DND-41 (cell line): ENCODE measurements around the gene PTPRN2.

Experiments used
- ATAC-seq: fragments of 200-7000 bp; cut with Tn5 transposase; 3 replicates; pipeline ENCODE4 v1.9.1; 2021; ENCODE audit warnings: low read depth; ENCODE audit not compliant: insufficient read depth
- DNase-seq: peaks from one replicate; pipeline ENCODE4 v3.0.0-alpha.2; 2020
- H2AFZ ChIP-seq: 2 replicates; pipeline ENCODE4 v1.6.0; 2012; ENCODE audit warnings: low read depth, low read length
- H3K27ac ChIP-seq: 2 replicates; pipeline ENCODE4 v1.5.1; 2012; ENCODE audit warnings: low read length, inconsistent platforms
- H3K27me3 ChIP-seq: fragments of 200-600 bp; sonication (generic); 2 replicates; pipeline ENCODE4 v1.6.0; 2012; ENCODE audit warnings: low read length, mild to moderate bottlenecking, inconsistent platforms; ENCODE audit not compliant: insufficient read depth, poor library complexity
- H3K36me3 ChIP-seq: 2 replicates; pipeline ENCODE4 v1.5.1; 2012; ENCODE audit warnings: low read length, inconsistent platforms; ENCODE audit not compliant: insufficient read depth
- H3K4me1 ChIP-seq: 2 replicates; pipeline ENCODE4 v1.5.1; 2012; ENCODE audit warnings: mild to moderate bottlenecking, low read length; ENCODE audit not compliant: insufficient read depth
- H3K4me2 ChIP-seq: 2 replicates; pipeline ENCODE4 v1.6.0; 2012; ENCODE audit warnings: mild to moderate bottlenecking, moderate library complexity, low read length, inconsistent platforms; ENCODE audit not compliant: insufficient read depth
- H3K4me3 ChIP-seq, 2 experiments: fragments of 200-600 bp in 1 of 2; shearing (Covaris generic) in 1 of 2; 2 replicates each; pipeline ENCODE4 v1.5.1; 2012 to 2016; ENCODE audit warnings: inconsistent platforms in 2 of 2, low read length in 2 of 2, mild to moderate bottlenecking in 2 of 2, low read depth in 1 of 2, moderate library complexity in 1 of 2
- H3K79me2 ChIP-seq: 2 replicates; pipeline ENCODE4 v1.6.0; 2012; ENCODE audit warnings: low read length, inconsistent platforms; ENCODE audit not compliant: insufficient read depth
- H3K9ac ChIP-seq: 2 replicates; pipeline ENCODE4 v1.6.0; 2012; ENCODE audit warnings: low read depth, mild to moderate bottlenecking, inconsistent platforms, low read length, moderate library complexity
- H3K9me3 ChIP-seq: 2 replicates; pipeline ENCODE4 v1.5.1; 2012; ENCODE audit warnings: low read length, moderate library complexity, mild to moderate bottlenecking, inconsistent platforms; ENCODE audit not compliant: insufficient read depth, severe bottlenecking
- H4K20me1 ChIP-seq: 2 replicates; pipeline ENCODE4 v1.6.0; 2012; ENCODE audit warnings: low read length; ENCODE audit not compliant: insufficient read depth
- CTCF ChIP-seq: IDR thresholded peaks from 2 replicates; pipeline ENCODE4 v1.5.1; 2012; ENCODE audit warnings: borderline replicate concordance, low read length, moderate library complexity, mild to moderate bottlenecking; ENCODE audit not compliant: poor library complexity, severe bottlenecking; ENCODE audit errors: extremely low read depth
- EZH2 ChIP-seq: IDR thresholded peaks from 3 replicates; pipeline ENCODE4 v1.6.1; 2012; ENCODE audit warnings: borderline replicate concordance, low read depth, mild to moderate bottlenecking, moderate library complexity, low read length, inconsistent platforms; ENCODE audit not compliant: severe bottlenecking

Gene PTPRN2

GRCh38 chr7:157901166-157901565 lies 686.5 kb downstream of the PTPRN2 start:
- H2AFZ ChIP-seq, result no peak overlapping the region

GRCh38 chr7:157900556-157900955 lies 687.1 kb downstream of the PTPRN2 start:
- Histone ChIP-seq H4K20me1 (no peaks in the 10 kb centered on the region), H3K36me3 (no peaks in the 10 kb centered on the region), H3K79me2 (no peaks in the 10 kb centered on the region), H3K4me2 (no peak overlapping the region), H3K27ac (no peak overlapping the region), H3K4me1 (no peaks in the 10 kb centered on the region), H3K9ac (no peak overlapping the region), H3K4me3 (no peak overlapping the region), H3K27me3 (no peaks in the 10 kb centered on the region), H3K9me3 (no peaks in the 10 kb centered on the region), H2AFZ (no peak overlapping the region)
- DNase-seq (no peak), ATAC-seq (no peak)
- TF ChIP-seq CTCF, result no peak
- no peak for TF ChIP-seq EZH2

More at GRCh38 chr7:157901166-157901565, 686.5 kb downstream of the PTPRN2 start:
- Histone ChIP-seq H3K9me3 (no peaks in the 10 kb centered on the region), H3K27me3 (peaks cover 3% of the 10 kb centered on the region), H4K20me1 (no peaks in the 10 kb centered on the region), H3K4me2 (no peak overlapping the region), H3K36me3 (no peaks in the 10 kb centered on the region), H3K4me3 (no peak overlapping the region), H3K9ac (no peak overlapping the region), H3K4me1 (no peaks in the 10 kb centered on the region), H3K79me2 (no peaks in the 10 kb centered on the region), H3K27ac (no peak overlapping the region)
- TF ChIP-seq CTCF, result no peak
- no peak for TF ChIP-seq EZH2
- no peak for ATAC-seq
- DNase-seq, result no peak

GRCh38 chr7:157900011-157900410 lies 687.6 kb downstream of the PTPRN2 start:
- Histone ChIP-seq H3K79me2 (no peaks in the 10 kb centered on the region), H3K27me3 (no peaks in the 10 kb centered on the region), H4K20me1 (no peaks in the 10 kb centered on the region), H3K9ac (no peak overlapping the region), H3K9me3 (no peaks in the 10 kb centered on the region), H3K36me3 (no peaks in the 10 kb centered on the region), H3K4me1 (no peaks in the 10 kb centered on the region), H3K4me2 (no peak overlapping the region), H3K4me3 (no peak overlapping the region), H3K27ac (no peak overlapping the region), H2AFZ (no peak overlapping the region)
- TF ChIP-seq CTCF, result no peak
- ATAC-seq (no peak), DNase-seq (no peak)
